ENCODE data around the gene P3R3URF.

Gene P3R3URF

GRCh38 chr1:46131712-46132528 lies 44.4 kb downstream of the P3R3URF start:
- peak overlapping the region; percentile 100 for H3K27ac ChIP-seq
- H3K36me3 ChIP-seq, result peaks cover 7% of the 10 kb centered on the region; the same call in 1 of the 2 replicates
- peak overlapping the region; percentile 78 for H3K4me3 ChIP-seq (ENCODE audit: low read depth, low read length)
- no peaks in the 10 kb centered on the region for H3K9me3 ChIP-seq (ENCODE audit: severe bottlenecking)
- H3K27me3 ChIP-seq (ENCODE audit: insufficient read depth, low read depth, severe bottlenecking), result no peaks in the 10 kb centered on the region
- TF ChIP-seq CTCF (IDR thresholded peaks at IDR 0.05; ENCODE audit: low read depth, low read length), result no peak
- no peak for DNase-seq

- H3K9me3 ChIP-seq (ENCODE audit: severe bottlenecking), result no peaks in the 10 kb centered on the region
- H3K4me3 ChIP-seq (ENCODE audit: low read depth, low read length), result peak overlapping the region; percentile 78
- H3K27me3 ChIP-seq (ENCODE audit: insufficient read depth, low read depth, severe bottlenecking), result no peaks in the 10 kb centered on the region
- peaks cover 7% of the 10 kb centered on the region; the same call in 1 of the 2 replicates for H3K36me3 ChIP-seq
- peak overlapping the region; percentile 33 for H3K27ac ChIP-seq
- no peak for TF ChIP-seq CTCF (IDR thresholded peaks at IDR 0.05; ENCODE audit: low read depth, low read length)
- no peak for DNase-seq
These were observed 45.2 kb downstream of the P3R3URF start for GRCh38 chr1:46131093-46131492.

GRCh38 chr1:46130606-46131005 lies 45.7 kb downstream of the P3R3URF start:
- Histone ChIP-seq H3K9me3 (ENCODE audit: severe bottlenecking) (no peaks in the 10 kb centered on the region), H3K36me3 (peaks cover 7% of the 10 kb centered on the region; the same call in 1 of the 2 replicates), H3K27me3 (ENCODE audit: insufficient read depth, low read depth, severe bottlenecking) (no peaks in the 10 kb centered on the region), H3K27ac (peak overlapping the region; percentile 33), H3K4me3 (ENCODE audit: low read depth, low read length) (peak overlapping the region; percentile 78)
- TF ChIP-seq CTCF (IDR thresholded peaks at IDR 0.05; ENCODE audit: low read depth, low read length), result no peak
- no peak for DNase-seq

GRCh38 chr1:46130121-46130520 lies 46.2 kb downstream of the P3R3URF start:
- DNase-seq, result no peak
- peak overlapping the region; percentile 33 for H3K27ac ChIP-seq
- peaks cover 7% of the 10 kb centered on the region; the same call in 1 of the 2 replicates for H3K36me3 ChIP-seq
- no peak for TF ChIP-seq CTCF (IDR thresholded peaks at IDR 0.05; ENCODE audit: low read depth, low read length)
- no peaks in the 10 kb centered on the region for H3K9me3 ChIP-seq (ENCODE audit: severe bottlenecking)
- peak overlapping the region; percentile 78 for H3K4me3 ChIP-seq (ENCODE audit: low read depth, low read length)
- no peaks in the 10 kb centered on the region for H3K27me3 ChIP-seq (ENCODE audit: insufficient read depth, low read depth, severe bottlenecking)

- Histone ChIP-seq H3K27me3 (ENCODE audit: insufficient read depth, low read depth, severe bottlenecking) (no peaks in the 10 kb centered on the region), H3K27ac (no peak overlapping the region), H3K9me3 (ENCODE audit: severe bottlenecking) (no peaks in the 10 kb centered on the region), H3K4me3 (ENCODE audit: low read depth, low read length) (no peak overlapping the region), H3K36me3 (peaks cover 7% of the 10 kb centered on the region; the same call in 1 of the 2 replicates)
- no peak for TF ChIP-seq CTCF (IDR thresholded peaks at IDR 0.05; ENCODE audit: low read depth, low read length)
- no peak for DNase-seq
These were observed 47.9 kb downstream of the P3R3URF start for GRCh38 chr1:46128344-46128743.
